Fibroblast of pulmonary artery (primary cell): ENCODE measurements around the gene SAMD4A.
A peak's percentile ranks its signal among the peaks of the same experiment; 100 is the strongest.

ENCODE experiments used
- DNase-seq: peaks from one replicate; pipeline ENCODE4 v3.0.0-alpha.2; 2010; ENCODE audit warnings: low read depth
- H3K4me3 ChIP-seq: replicated peaks from 2 replicates; pipeline ENCODE4 v1.5.1; 2011; ENCODE audit warnings: low read depth, mild to moderate bottlenecking, control low read depth, low read length, moderate library complexity
- TF ChIP-seq, protein P1 (sequence below): IDR thresholded peaks from 2 replicates; pipeline ENCODE4 v1.5.1; 2011; ENCODE audit warnings: mild to moderate bottlenecking, control low read depth, low read length, inconsistent platforms; ENCODE audit errors: missing control alignments

Gene SAMD4A

GRCh38 chr14:54651649-54652048 is 84.7 kb downstream of the SAMD4A start:
- H3K4me3 ChIP-seq = peak overlapping the region; percentile 12
- TF ChIP-seq, protein P1, sequence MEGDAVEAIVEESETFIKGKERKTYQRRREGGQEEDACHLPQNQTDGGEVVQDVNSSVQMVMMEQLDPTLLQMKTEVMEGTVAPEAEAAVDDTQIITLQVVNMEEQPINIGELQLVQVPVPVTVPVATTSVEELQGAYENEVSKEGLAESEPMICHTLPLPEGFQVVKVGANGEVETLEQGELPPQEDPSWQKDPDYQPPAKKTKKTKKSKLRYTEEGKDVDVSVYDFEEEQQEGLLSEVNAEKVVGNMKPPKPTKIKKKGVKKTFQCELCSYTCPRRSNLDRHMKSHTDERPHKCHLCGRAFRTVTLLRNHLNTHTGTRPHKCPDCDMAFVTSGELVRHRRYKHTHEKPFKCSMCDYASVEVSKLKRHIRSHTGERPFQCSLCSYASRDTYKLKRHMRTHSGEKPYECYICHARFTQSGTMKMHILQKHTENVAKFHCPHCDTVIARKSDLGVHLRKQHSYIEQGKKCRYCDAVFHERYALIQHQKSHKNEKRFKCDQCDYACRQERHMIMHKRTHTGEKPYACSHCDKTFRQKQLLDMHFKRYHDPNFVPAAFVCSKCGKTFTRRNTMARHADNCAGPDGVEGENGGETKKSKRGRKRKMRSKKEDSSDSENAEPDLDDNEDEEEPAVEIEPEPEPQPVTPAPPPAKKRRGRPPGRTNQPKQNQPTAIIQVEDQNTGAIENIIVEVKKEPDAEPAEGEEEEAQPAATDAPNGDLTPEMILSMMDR = no peak
- DNase-seq = peak; percentile 63

DNA sequence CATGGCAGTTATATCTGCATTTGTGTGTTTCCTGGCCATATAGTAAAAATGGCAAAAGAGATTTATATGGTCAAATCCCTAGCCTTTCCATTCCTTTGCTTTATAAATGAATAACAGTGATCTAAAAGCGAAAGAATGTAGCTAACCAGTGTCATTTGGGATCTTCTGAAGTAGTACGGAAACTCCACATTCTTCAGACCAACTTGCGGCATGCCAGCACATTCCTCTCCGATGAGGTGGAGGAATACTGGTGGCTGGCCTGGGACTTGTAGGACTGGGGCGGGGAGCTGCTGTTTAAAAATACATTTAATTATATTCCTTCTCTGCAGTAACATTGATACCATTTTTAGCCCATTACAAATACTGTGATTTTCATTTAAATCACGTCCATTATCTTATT is 85.3 kb downstream of the SAMD4A start:
- peak overlapping the region; percentile 42 for H3K4me3 ChIP-seq
- DNase-seq = peak; percentile 99

DNA sequence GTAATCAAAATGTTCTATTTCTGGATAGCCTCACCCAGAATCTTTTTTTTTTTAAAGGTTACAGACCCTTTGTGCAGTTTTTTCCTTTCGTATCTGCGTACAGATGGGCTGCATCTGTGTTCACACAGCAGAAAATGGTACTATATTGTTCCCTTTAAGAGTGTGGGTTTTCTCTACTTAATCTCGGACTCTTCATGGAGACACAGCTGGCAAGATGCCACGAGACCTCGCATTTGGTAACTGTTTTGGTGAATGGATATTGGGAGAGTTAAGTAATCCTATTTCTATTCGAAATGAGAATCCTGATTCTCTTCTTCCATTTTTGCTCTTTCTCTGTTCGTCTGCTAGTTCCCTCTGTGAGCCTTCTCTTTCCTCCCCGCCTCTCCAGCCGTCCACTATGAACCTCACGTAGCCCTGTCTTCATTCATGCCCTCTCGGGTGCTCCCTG is 85.7 kb downstream of the SAMD4A start:
- TF ChIP-seq, protein P1 = no peak
- peak overlapping the region; percentile 42 for H3K4me3 ChIP-seq
- peak; percentile 82 for DNase-seq

More for the DNA sequence above, 85.3 kb downstream of the SAMD4A start:
- TF ChIP-seq, protein P1 = no peak

DNA sequence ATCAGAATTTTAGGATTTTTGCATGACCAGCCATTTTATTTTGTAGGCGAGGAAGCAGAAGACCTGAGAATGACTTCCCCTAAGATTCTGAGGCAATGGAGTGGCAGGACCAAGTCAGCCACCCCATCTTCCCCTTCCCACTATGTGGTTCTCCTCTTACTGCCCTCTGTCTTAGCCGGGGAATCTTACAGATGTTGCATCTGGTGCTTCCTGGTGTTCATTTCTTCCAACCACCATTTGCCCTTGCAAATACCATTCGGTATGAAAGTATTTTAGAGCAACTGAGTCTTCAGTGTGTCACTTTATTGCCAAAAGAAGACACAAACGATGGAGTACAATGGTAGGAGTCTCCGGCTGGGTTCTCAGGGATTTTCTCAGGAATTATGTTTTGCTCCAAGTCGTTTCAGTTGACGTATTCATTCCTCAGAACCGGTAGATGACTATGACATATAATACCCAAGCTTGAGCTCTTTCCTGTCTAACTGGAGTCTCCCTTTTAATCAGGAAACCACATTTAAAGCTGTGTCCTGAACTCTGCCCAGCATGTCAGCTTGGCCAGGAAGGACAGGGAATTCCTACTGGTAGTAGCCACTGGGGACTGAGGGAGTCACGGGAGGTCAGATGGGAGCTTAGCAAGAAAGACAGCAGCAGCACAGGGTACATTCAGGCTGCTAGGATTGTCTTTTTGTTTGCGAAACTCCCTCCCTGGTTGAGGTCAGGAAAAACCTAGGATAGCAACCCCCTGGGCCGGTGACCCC is 87.0 kb downstream of the SAMD4A start:
- peak; percentile 94 for DNase-seq
- H3K4me3 ChIP-seq = no peak overlapping the region
- TF ChIP-seq, protein P1 = no peak

GRCh38 chr14:54654605-54655004 is 87.7 kb downstream of the SAMD4A start:
- H3K4me3 ChIP-seq = no peak overlapping the region
- DNase-seq = no peak
- TF ChIP-seq, protein P1 = no peak

DNA sequence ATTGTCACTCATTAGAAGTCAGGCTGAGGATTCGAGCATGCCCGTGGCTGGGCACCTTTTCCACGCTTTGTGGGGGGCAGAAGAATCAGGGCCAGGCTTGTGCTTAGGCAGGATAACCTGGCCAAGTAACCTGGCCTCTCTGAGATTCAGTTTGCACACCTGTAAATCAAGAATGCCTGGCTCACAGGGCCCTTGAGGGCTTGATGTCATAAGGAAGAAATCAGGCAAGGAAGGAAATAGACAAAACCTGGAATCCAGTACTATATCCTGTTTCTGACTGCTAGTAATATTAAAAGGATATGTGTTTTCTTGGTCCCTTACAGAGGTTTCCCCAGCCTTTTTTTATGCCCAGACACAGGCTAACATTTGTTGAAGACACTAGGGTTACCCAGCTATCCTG is 91.9 kb downstream of the SAMD4A start:
- no peak overlapping the region for H3K4me3 ChIP-seq
- TF ChIP-seq, protein P1 = no peak
- no peak for DNase-seq

- TF ChIP-seq, protein P1 = no peak
- H3K4me3 ChIP-seq = no peak overlapping the region
- DNase-seq = no peak
These were observed 92.4 kb downstream of the SAMD4A start for GRCh38 chr14:54659365-54659764.
